ENCODE results near the gene NKD1. TPM values are rescaled to one million over a fixed set of nuclear protein-coding genes. Genes with fewer than 3 reads are reported as not detected.
A peak's percentile ranks its signal among the peaks of the same experiment; 100 is the strongest.

Gene NKD1
- total RNA-seq, 1 donor from 2014 or later = 0.16 TPM

DNA sequence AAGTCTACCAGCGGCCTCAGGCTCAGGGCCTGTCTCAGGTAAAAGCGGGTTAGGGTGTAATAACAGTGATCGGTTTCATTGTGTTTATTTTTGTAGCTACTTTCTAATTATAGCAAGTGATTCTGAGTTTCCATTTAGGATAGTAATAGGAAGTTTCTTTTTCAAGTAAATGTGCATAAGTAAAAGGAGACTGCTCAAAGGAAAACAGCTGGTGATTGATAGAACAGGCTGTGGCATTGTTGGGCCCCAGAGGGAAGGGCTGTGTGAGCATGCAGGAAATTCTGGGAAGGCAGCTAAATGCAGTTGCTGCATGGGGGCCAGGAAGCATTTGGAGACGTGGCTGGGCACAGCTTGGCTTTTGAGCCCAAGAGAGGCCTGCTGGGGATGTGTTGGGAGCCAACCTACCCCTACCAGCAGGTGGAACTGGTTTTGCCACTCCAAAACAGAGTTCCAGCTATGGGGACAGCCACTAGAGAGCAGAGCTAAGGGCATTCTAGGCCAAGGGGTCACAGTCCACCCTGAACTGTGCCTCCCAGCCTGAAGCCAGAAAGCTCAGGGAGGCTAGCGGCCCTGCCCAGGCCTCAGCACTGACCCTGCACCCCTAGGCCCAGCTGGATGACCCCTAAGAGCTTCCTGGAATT is 120.3 kb downstream of the NKD1 start:
- ATAC-seq (ENCODE audit: poor library complexity) = no peak
- DNase-seq = no peak
- intact Hi-C loops (cut with DNase I) = loop anchor here (10.0 kb wide), 1 partner anchor 294 kb away; no protein-coding TSS in a partner anchor

- DNase-seq (no peak), ATAC-seq (ENCODE audit: poor library complexity) (no peak)
- intact Hi-C loops (cut with DNase I) = loop anchor here (10.0 kb wide), 1 partner anchor 295 kb away; no protein-coding TSS in a partner anchor
These were observed 121.5 kb downstream of the NKD1 start for GRCh38 chr16:50669741-50670140.

DNA sequence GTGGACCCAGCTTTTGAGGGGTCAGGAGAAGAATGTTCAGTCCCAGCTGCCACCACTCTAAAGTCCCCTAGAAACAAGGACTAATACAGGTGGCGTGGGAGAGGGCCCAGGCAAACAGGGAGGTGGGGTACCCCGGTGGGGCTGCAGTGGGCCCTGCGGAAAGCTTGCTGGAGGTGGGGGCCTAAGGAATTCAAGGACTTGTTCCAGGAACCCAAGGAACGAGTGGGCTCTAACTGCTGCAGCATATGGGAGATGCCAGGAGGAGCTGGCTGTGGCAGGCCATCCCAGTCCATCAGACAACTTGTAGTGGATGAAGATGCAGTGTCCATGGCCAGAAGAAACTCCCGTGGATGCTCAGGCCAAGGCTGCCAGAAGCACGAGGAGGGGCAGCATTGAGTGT is 122.3 kb downstream of the NKD1 start:
- intact Hi-C loops (cut with DNase I) = no loop called here
- no peak for DNase-seq
- no peak for ATAC-seq (ENCODE audit: poor library complexity)

GRCh38 chr16:50671644-50672260 is 123.6 kb downstream of the NKD1 start:
- intact Hi-C loops (cut with DNase I) = no loop called here
- DNase-seq (no peak), ATAC-seq (ENCODE audit: poor library complexity) (no peak)

DNA sequence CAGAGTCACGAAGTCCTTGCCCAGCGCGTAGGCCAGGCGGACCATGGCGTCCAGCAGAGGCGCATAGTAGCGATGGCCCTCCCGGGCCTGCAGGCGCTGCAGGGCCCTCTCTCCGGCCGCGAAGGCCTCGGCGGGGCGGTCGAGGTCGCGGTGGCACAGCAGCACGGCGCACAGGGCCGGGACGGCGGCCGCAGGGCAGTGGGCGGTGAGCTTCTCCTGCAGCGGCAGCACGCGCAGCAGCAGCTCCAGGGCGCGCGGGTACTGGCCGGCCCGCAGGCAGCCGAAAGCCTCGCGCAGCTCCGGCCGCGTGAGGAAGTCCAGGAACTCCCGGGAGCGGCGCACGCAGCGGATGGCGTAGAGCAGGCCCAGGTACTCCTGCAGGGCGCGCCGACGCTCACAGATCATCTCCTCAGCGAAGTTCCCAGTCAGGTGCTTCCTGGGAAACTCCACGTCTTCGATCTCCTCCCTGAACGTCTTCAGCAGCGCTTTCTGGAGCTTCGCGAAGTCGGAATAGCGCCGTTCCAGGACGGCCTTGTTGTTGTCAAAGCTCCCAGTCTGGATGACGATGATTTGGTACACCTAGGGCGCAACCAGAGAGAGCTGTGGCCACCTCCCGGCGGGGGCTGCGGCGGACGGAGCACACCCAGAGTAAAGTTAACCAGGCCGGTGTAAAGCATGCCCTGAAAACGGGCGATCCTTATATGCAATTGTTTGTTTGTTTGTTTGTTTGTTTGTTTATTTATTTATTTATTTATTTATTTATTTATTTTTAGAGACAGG is 125.5 kb downstream of the NKD1 start:
- DNase-seq (no peak), ATAC-seq (ENCODE audit: poor library complexity) (no peak)
- intact Hi-C loops (cut with DNase I) = no loop called here

- ATAC-seq (ENCODE audit: poor library complexity) (no peak), DNase-seq (no peak)
- intact Hi-C loops (cut with DNase I) = no loop called here
These were observed 126.6 kb downstream of the NKD1 start for GRCh38 chr16:50674831-50675230.

- DNase-seq (no peak), ATAC-seq (ENCODE audit: poor library complexity) (no peak)
- intact Hi-C loops (cut with DNase I) = no loop called here
These were observed 127.8 kb downstream of the NKD1 start for GRCh38 chr16:50675686-50676610.

GRCh38 chr16:50676684-50677225 is 128.6 kb downstream of the NKD1 start:
- intact Hi-C loops (cut with DNase I) = no loop called here
- ATAC-seq (ENCODE audit: poor library complexity) = no peak
- no peak for DNase-seq

GRCh38 chr16:50677351-50677750 is 129.2 kb downstream of the NKD1 start:
- intact Hi-C loops (cut with DNase I) = no loop called here
- ATAC-seq (ENCODE audit: poor library complexity) (no peak), DNase-seq (no peak)

- ATAC-seq (ENCODE audit: poor library complexity) = no peak
- intact Hi-C loops (cut with DNase I) = no loop called here
- no peak for DNase-seq
These were observed 130.3 kb downstream of the NKD1 start for GRCh38 chr16:50678531-50678930.

GRCh38 chr16:50679266-50679665 is 131.1 kb downstream of the NKD1 start:
- no peak for ATAC-seq (ENCODE audit: poor library complexity)
- DNase-seq = no peak
- intact Hi-C loops (cut with DNase I) = no loop called here

DNA sequence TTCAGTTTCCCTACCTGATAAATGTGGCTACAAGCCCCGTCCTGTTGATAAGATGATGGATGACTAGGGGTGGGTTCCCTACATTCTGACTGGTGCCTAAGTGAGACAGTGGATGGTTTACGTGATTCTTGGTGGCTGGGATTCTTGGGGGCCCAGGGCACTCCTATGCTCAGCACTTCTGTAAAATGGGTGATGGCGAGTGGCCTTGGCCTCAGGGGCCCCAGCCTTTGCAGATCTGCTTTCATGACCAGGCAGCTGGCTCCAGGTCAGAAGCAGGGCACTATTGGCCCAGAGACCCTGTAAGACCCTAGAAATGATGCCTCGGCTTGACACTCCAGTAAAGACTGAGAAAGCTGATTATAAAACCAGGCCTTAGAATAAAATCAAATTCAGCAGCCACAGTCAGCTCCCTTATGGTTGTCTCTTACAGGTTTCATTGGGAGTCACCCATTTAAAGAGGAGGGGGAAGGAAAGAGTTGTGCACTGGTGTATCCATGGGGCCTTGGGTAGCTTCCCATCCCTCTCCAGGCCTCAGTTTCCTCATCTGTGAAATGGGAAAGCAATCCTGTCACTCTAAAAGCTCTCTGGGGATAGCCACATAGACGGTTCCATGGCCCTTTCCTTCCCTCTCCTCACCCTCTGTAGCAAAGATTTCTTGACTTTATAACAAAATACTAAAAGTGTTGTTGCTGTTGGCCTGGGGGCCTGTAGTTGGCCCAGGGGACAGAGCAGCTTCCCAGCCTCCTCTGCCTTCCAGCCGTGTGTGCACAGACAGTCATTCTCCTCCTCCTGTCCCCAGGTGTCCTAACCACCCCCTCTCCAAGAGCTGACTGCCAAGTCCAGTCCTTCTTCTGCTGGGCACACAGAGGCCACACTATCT is 131.7 kb downstream of the NKD1 start:
- intact Hi-C loops (cut with DNase I) = no loop called here
- DNase-seq (no peak), ATAC-seq (ENCODE audit: poor library complexity) (no peak)

DNA sequence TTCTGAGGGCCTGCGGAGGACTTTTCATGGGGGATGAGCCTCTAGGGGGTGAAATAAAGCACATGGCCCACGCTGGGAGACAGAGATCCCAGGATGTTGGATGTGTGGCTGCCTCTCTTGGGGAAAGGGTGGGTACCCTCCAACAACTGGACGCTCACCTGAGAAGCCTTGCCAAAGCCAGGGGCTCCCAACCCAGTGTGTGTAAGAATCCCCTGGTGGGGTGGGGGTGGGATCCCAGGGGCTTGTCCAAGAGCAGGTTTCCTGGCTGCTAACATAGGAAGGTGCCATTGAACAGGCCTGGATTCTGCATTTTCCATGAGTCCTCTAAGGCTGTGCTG is 132.3 kb downstream of the NKD1 start:
- no peak for DNase-seq
- intact Hi-C loops (cut with DNase I) = no loop called here
- ATAC-seq (ENCODE audit: poor library complexity) = no peak

- intact Hi-C loops (cut with DNase I) = no loop called here
- peak; percentile 73 for DNase-seq
These were observed 133.1 kb downstream of the NKD1 start, which contains the start of gene SNX20 for GRCh38 chr16:50681021-50681885. Gene SNX20, minus strand, starts transcription at chr16:50681312. Its CDS starts 3,786 bp downstream, at chr16:50677526.

GRCh38 chr16:50683689-50684374 is 135.6 kb downstream of the NKD1 start:
- no peak for DNase-seq
- intact Hi-C loops (cut with DNase I) = no loop called here
- ATAC-seq (ENCODE audit: poor library complexity) = peak; percentile 32

More at GRCh38 chr16:50681021-50681885, 133.1 kb downstream of the NKD1 start, which contains the start of gene SNX20:
- ATAC-seq (ENCODE audit: poor library complexity) = peak; percentile 71

DNA sequence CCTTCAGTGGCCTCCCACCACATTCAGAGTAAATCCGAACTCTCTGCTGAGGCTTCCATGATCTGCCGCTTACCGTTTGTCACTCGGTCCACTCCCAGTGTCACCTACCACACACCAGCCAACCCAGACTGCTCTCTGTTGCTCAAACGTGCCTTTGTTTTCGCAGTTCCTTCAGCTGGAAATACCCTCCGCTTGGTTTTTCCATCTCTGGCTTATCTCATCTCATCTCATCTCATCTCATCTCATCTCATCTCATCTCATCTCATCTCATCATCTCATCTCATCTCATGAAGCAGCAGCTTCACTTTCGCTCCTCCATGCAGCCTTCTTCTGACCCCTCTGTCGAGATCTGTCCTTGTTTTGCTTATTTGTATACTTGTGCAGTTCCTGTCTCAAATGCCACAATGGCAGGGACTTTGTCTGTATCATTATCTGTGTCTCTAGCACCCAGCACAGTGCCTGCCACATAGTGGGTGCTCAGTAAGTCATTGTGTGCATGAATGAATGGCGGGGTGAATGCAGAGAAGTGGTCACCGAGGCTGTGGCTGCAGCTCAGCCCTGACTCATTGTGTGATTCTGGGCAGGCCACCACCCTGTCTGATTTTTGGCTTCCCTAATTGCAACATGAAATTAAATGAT is 136.7 kb downstream of the NKD1 start:
- intact Hi-C loops (cut with DNase I) = no loop called here
- ATAC-seq (ENCODE audit: poor library complexity) (no peak), DNase-seq (no peak)

Measured in Right ventricle myocardium superior (tissue), 1 donor.